A549 (cell line): ENCODE measurements around the gene PTTG2. TPM values are rescaled to one million over a fixed set of nuclear protein-coding genes. Genes with fewer than 3 reads are reported as not detected.

ENCODE experiments used
- ATAC-seq, 2 experiments: fragments of 200-7000 bp in 1 of 2; fragments of >200 bp in 1 of 2; cut with Nextera tagmentation in 1 of 2; cut with Tn5 transposase in 1 of 2; 3 replicates each; pipeline versions ENCODE4 v1.8.0 to v1.9.1; 2018 to 2020; ENCODE audit warnings: mild to moderate bottlenecking in 1 of 2, moderate library complexity in 1 of 2
- CTCF ChIA-PET: fragments of 300-600 bp; sonication (Branson Sonifier 250); formaldehyde crosslinking; extraction: SDS; loops from one replicate; lab custom pipeline; 2021; ENCODE audit warnings: antibody characterized with exemption, inconsistent platforms; lab: Yijun Ruan, JAX
- POLR2A ChIA-PET: fragments of 350-600 bp; formaldehyde crosslinking; extraction: SDS; loops from one replicate; lab custom pipeline; 2021; ENCODE audit warnings: antibody characterized with exemption, inconsistent platforms; lab: Yijun Ruan, JAX
- DNase-seq, 2 experiments: peaks; one replicate each; pipeline versions ENCODE4 v3.0.0 to v3.0.0-alpha.2; 2011 to 2016; ENCODE audit warnings: low read depth in 1 of 2, low spot score in 1 of 2
- FAIRE-seq: peaks from 2 replicates; lab custom pipeline; 2011; peaks lifted over from hg19 to GRCh38; lab: Jason Lieb, UNC
- H3K27ac ChIP-seq, 2 experiments: fragments of >200 bp; sonication (Bioruptor Twin); formaldehyde crosslinking; 3 replicates each; pipeline ENCODE4 v1.5.1; 2016 to 2017
- H3K4me1 ChIP-seq: fragments of >200 bp; sonication (Bioruptor Twin); formaldehyde crosslinking; 3 replicates; pipeline ENCODE4 v1.6.1; 2016
- H3K4me2 ChIP-seq: fragments of >200 bp; sonication (Bioruptor Twin); formaldehyde crosslinking; 3 replicates; pipeline ENCODE4 v1.6.1; 2016
- H3K4me3 ChIP-seq: fragments of >200 bp; sonication (Bioruptor Twin); formaldehyde crosslinking; 3 replicates; pipeline ENCODE4 v1.5.1; 2016
- H3K9me3 ChIP-seq: fragments of >200 bp; sonication (Bioruptor Twin); formaldehyde crosslinking; 3 replicates; pipeline ENCODE4 v1.6.1; 2016
- ATOH8 ChIP-seq: fragments of 250-450 bp; sonication (Bioruptor Pico); IDR thresholded peaks from 2 replicates; pipeline ENCODE4 v1.5.0; 2020; ENCODE audit warnings: low read depth, mild to moderate bottlenecking, moderate library complexity
- BCL3 ChIP-seq: fragments of >200 bp; sonication (Bioruptor Twin); formaldehyde crosslinking; IDR thresholded peaks from 3 replicates; pipeline ENCODE4 v1.6.1; 2016
- CBX2 ChIP-seq: fragments of 200-600 bp; sonication (generic); IDR thresholded peaks from 2 replicates; pipeline ENCODE4 v1.6.1; 2016; ENCODE audit warnings: low read depth, mild to moderate bottlenecking, borderline replicate concordance
- CEBPB ChIP-seq, 2 experiments: fragments of >200 bp in 1 of 2; sonication (Bioruptor Twin) in 1 of 2; formaldehyde crosslinking in 1 of 2; IDR thresholded peaks; 2 replicates each; pipeline ENCODE4 v1.6.1; 2012 to 2016
- E2F6 ChIP-seq: IDR thresholded peaks from 2 replicates; pipeline ENCODE4 v1.6.1; 2012; ENCODE audit warnings: low read depth, borderline replicate concordance
- EHF ChIP-seq: fragments of 250-450 bp; sonication (Bioruptor Pico); IDR thresholded peaks from 2 replicates; pipeline ENCODE4 v1.5.0; 2020; ENCODE audit warnings: mild to moderate bottlenecking
- GATA3 ChIP-seq: IDR thresholded peaks from 2 replicates; pipeline ENCODE4 v1.6.1; 2012; ENCODE audit warnings: borderline replicate concordance
- HES2 ChIP-seq: fragments of >200 bp; sonication (Bioruptor Twin); formaldehyde crosslinking; IDR thresholded peaks from 2 replicates; pipeline ENCODE4 v1.6.1; 2016
- HEYL ChIP-seq: fragments of 250-450 bp; sonication (Bioruptor Pico); IDR thresholded peaks from 2 replicates; pipeline ENCODE4 v1.8.0; 2021; ENCODE audit warnings: mild to moderate bottlenecking, moderate library complexity
- HMGXB4 ChIP-seq: fragments of 250-450 bp; sonication (Bioruptor Pico); IDR thresholded peaks from 2 replicates; pipeline ENCODE4 v1.5.0; 2021; ENCODE audit warnings: mild to moderate bottlenecking, moderate library complexity, borderline replicate concordance
- HOXA7 ChIP-seq: fragments of 250-450 bp; sonication (Bioruptor Pico); IDR thresholded peaks from 2 replicates; pipeline ENCODE4 v1.5.0; 2020; ENCODE audit warnings: mild to moderate bottlenecking, moderate library complexity
- HOXB13 ChIP-seq: fragments of 250-450 bp; sonication (Bioruptor Pico); IDR thresholded peaks from 2 replicates; pipeline ENCODE4 v1.5.0; 2020; ENCODE audit warnings: low read depth, mild to moderate bottlenecking, moderate library complexity
- KDM5A ChIP-seq: fragments of 200-600 bp; sonication (generic); IDR thresholded peaks from 2 replicates; pipeline ENCODE4 v1.6.1; 2016; ENCODE audit warnings: antibody characterized with exemption, mild to moderate bottlenecking
- MAFK ChIP-seq: fragments of 450-650 bp; IDR thresholded peaks from 2 replicates; pipeline ENCODE4 v1.6.1; 2014; ENCODE audit not compliant: partially characterized antibody
- MYC ChIP-seq: IDR thresholded peaks from 2 replicates; pipeline ENCODE4 v1.6.1; 2012; ENCODE audit warnings: mild to moderate bottlenecking, inconsistent platforms, low read length, improper control_type of control experiment, borderline replicate concordance
- NFE2L2 ChIP-seq: fragments of 150-350 bp; conservative IDR thresholded peaks from 2 replicates; pipeline ENCODE4 v1.6.1; 2014; ENCODE audit warnings: low read length
- NPAS2 ChIP-seq: fragments of 250-450 bp; sonication (Bioruptor Pico); IDR thresholded peaks from 2 replicates; pipeline ENCODE4 v1.8.0; 2022; ENCODE audit warnings: mild to moderate bottlenecking, moderate library complexity, borderline replicate concordance
- PHF8 ChIP-seq: fragments of 200-600 bp; sonication (generic); IDR thresholded peaks from 2 replicates; pipeline ENCODE4 v1.6.1; 2016; ENCODE audit warnings: low read depth, mild to moderate bottlenecking, antibody characterized with exemption, moderate library complexity, borderline replicate concordance
- POLR2AphosphoS2 ChIP-seq: conservative IDR thresholded peaks from 2 replicates; pipeline ENCODE4 v1.6.1; 2012; ENCODE audit warnings: low read length, improper control_type of control experiment, inconsistent platforms
- RCOR1 ChIP-seq: fragments of 150-350 bp; IDR thresholded peaks from 2 replicates; pipeline ENCODE4 v1.6.1; 2014; ENCODE audit warnings: antibody characterized with exemption, low read length, low read depth
- REST ChIP-seq: fragments of 200-600 bp; sonication (generic); IDR thresholded peaks from 2 replicates; pipeline ENCODE4 v1.6.1; 2016; ENCODE audit warnings: antibody characterized with exemption, mild to moderate bottlenecking, moderate library complexity
- RFX5 ChIP-seq: fragments of 450-650 bp; IDR thresholded peaks from 2 replicates; pipeline ENCODE4 v1.7.1; 2014; ENCODE audit warnings: antibody characterized with exemption, mild to moderate bottlenecking, moderate library complexity
- SMC3 ChIP-seq: fragments of >200 bp; sonication (Bioruptor Twin); formaldehyde crosslinking; IDR thresholded peaks from 3 replicates; pipeline ENCODE4 v1.6.1; 2018; ENCODE audit warnings: inconsistent platforms
- TP53 ChIP-seq: fragments of 250-450 bp; sonication (Bioruptor Pico); IDR thresholded peaks from 2 replicates; pipeline ENCODE4 v1.5.0; 2021; ENCODE audit warnings: mild to moderate bottlenecking, moderate library complexity
- USF2 ChIP-seq: fragments of 450-650 bp; IDR thresholded peaks from 2 replicates; pipeline ENCODE4 v1.6.1; 2014; ENCODE audit warnings: antibody characterized with exemption
- ZFP36 ChIP-seq: fragments of 450-650 bp; IDR thresholded peaks from 2 replicates; pipeline ENCODE4 v1.6.1; 2014; ENCODE audit warnings: borderline replicate concordance; ENCODE audit not compliant: partially characterized antibody
- ZNF302 ChIP-seq: fragments of 250-450 bp; sonication (Bioruptor Pico); IDR thresholded peaks from 2 replicates; pipeline ENCODE4 v1.9.0; 2021; ENCODE audit warnings: inconsistent platforms, mild to moderate bottlenecking, moderate library complexity
- WGBS: methylation state at CpG from one replicate; pipeline ENCODE4 v1.1.6; 2017; ENCODE audit errors: missing lambda C conversion rate; 5-methylcytosine and 5-hydroxymethylcytosine counted together
- polyA plus RNA-seq, 4 experiments: library from polyadenylated mRNA; depleted of rRNA in 3 of 4; stranded (reverse); fragments of >200 nt; fragmentation: RNase III in 1 of 4; extraction: RNeasy Plus Mini Kit Qiagen cat#74134 plus additional on column Dnase treatment in 1 of 4; gene quantifications; 2 replicates in 3 of 4; 3 replicates in 1 of 4; pipeline ENCODE4 v1.2.3, GENCODE V29; 2011 to 2017

The PTTG2 gene
- polyA plus RNA-seq, 2 of the 4 experiments (the other 2 are of a cell fraction), result not detected

GRCh38 chr4:37976991-37977470 is 16.8 kb downstream of the PTTG2 start (continued):
- TF ChIP-seq USF2, result no peak

- CTCF ChIA-PET, result interaction anchor here (1.0 to 1.2 kb wide), 2 partner anchors 130 to 171 kb away, joined by 3 read pairs; no protein-coding TSS in a partner anchor
- peak; percentile 37 to 61 for DNase-seq
- TF ChIP-seq EHF (CRISPR knock-in tag) (no peak), REST (no peak), TP53 (CRISPR knock-in tag) (no peak), NPAS2 (no peak), CBX2 (no peak), HOXB13 (CRISPR knock-in tag) (no peak), HMGXB4 (CRISPR knock-in tag) (peak; percentile 24; the same call in 1 of the 2 replicates), GATA3 (no peak), BCL3 (no peak), MAFK (no peak), KDM5A (no peak), CEBPB (IDR thresholded peaks at IDR 0.05) (no peak), RCOR1 (no peak), MYC (no peak), RFX5 (no peak), ZNF302 (no peak), NFE2L2 (no peak), ATOH8 (CRISPR knock-in tag) (no peak), SMC3 (peak; percentile 42), HOXA7 (no peak), PHF8 (peak; percentile 55), POLR2AphosphoS2 (no peak), E2F6 (peak; percentile 91), ZFP36 (no peak), HEYL (CRISPR knock-in tag) (no peak), HES2 (no peak)
Observed at GRCh38 chr4:37977471-37978247, 17.5 kb downstream of the PTTG2 start.

More at GRCh38 chr4:37977471-37978247, 17.5 kb downstream of the PTTG2 start:
- POLR2A ChIA-PET, result no interaction called here
- H3K4me3 ChIP-seq, result peak overlapping the region; percentile 74
- peak overlapping the region; percentile 91 for H3K4me2 ChIP-seq
- peaks cover 10% of the 10 kb centered on the region; the same call in 2 of the 3 replicates for H3K4me1 ChIP-seq
- H3K9me3 ChIP-seq, result no peaks in the 10 kb centered on the region
- H3K27ac ChIP-seq, result peak overlapping the region; percentile 71 to 96
- no peak for FAIRE-seq
- ATAC-seq, result peak; percentile 91 to 92
- WGBS, result 8% methylated on average over 6 of the region's 74 CpGs
